Urinary bladder (tissue), 4 donors: ENCODE results near the gene NR1H3. TPM values are rescaled to one million over a fixed set of nuclear protein-coding genes. Genes with fewer than 3 reads are reported as not detected.

Source experiments
- DNase-seq: peaks from one replicate; pipeline ENCODE4 v3.0.0-alpha.2; 2015; ENCODE audit errors: extremely low spot score
- H3K27ac ChIP-seq: one replicate; pipeline ENCODE4 v1.5.1; 2013; ENCODE audit warnings: low read depth, mild to moderate bottlenecking, moderate library complexity
- H3K36me3 ChIP-seq: one replicate; pipeline ENCODE4 v1.6.1; 2013; ENCODE audit warnings: mild to moderate bottlenecking, moderate library complexity; ENCODE audit not compliant: insufficient read depth
- H3K4me1 ChIP-seq: one replicate; pipeline ENCODE4 v1.6.1; 2013; ENCODE audit warnings: mild to moderate bottlenecking, moderate library complexity; ENCODE audit not compliant: insufficient read depth
- H3K4me3 ChIP-seq: one replicate; pipeline ENCODE4 v1.5.1; 2013; ENCODE audit warnings: low read depth, low read length
- WGBS: extraction: QIAGEN DNeasy Blood & Tissue Kit; methylation state at CpG from one replicate; pipeline ENCODE4 v1.1.7; 2013; 5-methylcytosine and 5-hydroxymethylcytosine counted together
- polyA plus RNA-seq: library from polyadenylated mRNA; stranded (reverse); fragments of 200-250 nt; gene quantifications from one replicate; pipeline ENCODE4 v1.2.3, GENCODE V29; 2013
- total RNA-seq: library from RNA; depleted of rRNA; stranded (reverse); fragments of >200 nt; gene quantifications from one replicate; pipeline ENCODE4 v1.2.3, GENCODE V29; 2014
- donor health status: healthy with polysubstance abuse.
- donor health status: healthy.

NR1H3 gene
- total and polyA plus RNA-seq, 2 donors: 16.8 to 43.3 TPM

- peaks cover 2% of the 10 kb centered on the region for H3K4me1 ChIP-seq
- DNase-seq: no peak
- WGBS: 53% methylated on average over 3 of the region's 3 CpGs
Measured at GRCh38 chr11:47249378-47249715, 8.4 kb upstream of the NR1H3 start.

GRCh38 chr11:47251751-47252150 lies 6.0 kb upstream of the NR1H3 start:
- H3K27ac ChIP-seq: no peak overlapping the region
- H3K36me3 ChIP-seq: peaks cover 1% of the 10 kb centered on the region
- 58% methylated on average over 3 of the region's 3 CpGs for WGBS
- H3K4me1 ChIP-seq: peaks cover 2% of the 10 kb centered on the region
- no peak overlapping the region for H3K4me3 ChIP-seq
- no peak for DNase-seq

More at GRCh38 chr11:47249378-47249715, 8.4 kb upstream of the NR1H3 start:
- H3K27ac ChIP-seq: no peak overlapping the region
- peak overlapping the region; percentile 61 for H3K4me3 ChIP-seq
- H3K36me3 ChIP-seq: peaks cover 1% of the 10 kb centered on the region

- no peaks in the 10 kb centered on the region for H3K4me1 ChIP-seq
- peak overlapping the region; percentile 93 for H3K27ac ChIP-seq
- H3K4me3 ChIP-seq: no peak overlapping the region
- DNase-seq: no peak
- 84% methylated on average over 2 of the region's 2 CpGs for WGBS
- no peaks in the 10 kb centered on the region for H3K36me3 ChIP-seq
Measured at GRCh38 chr11:47253660-47254059, 4.1 kb upstream of the NR1H3 start.

- 30% methylated on average over 3 of the region's 3 CpGs for WGBS
- Histone ChIP-seq H3K4me3 (no peak overlapping the region), H3K36me3 (no peaks in the 10 kb centered on the region), H3K4me1 (no peaks in the 10 kb centered on the region), H3K27ac (peak overlapping the region; percentile 93)
- DNase-seq: no peak
Measured at GRCh38 chr11:47254386-47254785, 3.4 kb upstream of the NR1H3 start.

GRCh38 chr11:47256374-47256773 lies 1.4 kb upstream of the NR1H3 start:
- 89% methylated on average over 6 of the region's 6 CpGs for WGBS

GRCh38 chr11:47257177-47257516 lies 649 bp upstream of the NR1H3 start:
- 53% methylated on average over 2 of the region's 2 CpGs for WGBS
- no peak for DNase-seq
- peak overlapping the region; percentile 53 for H3K27ac ChIP-seq
- H3K4me1 ChIP-seq: no peaks in the 10 kb centered on the region
- no peaks in the 10 kb centered on the region for H3K36me3 ChIP-seq
- H3K4me3 ChIP-seq: peak overlapping the region; percentile 39

More at GRCh38 chr11:47256374-47256773, 1.4 kb upstream of the NR1H3 start:
- Histone ChIP-seq H3K4me3 (no peak overlapping the region), H3K4me1 (no peaks in the 10 kb centered on the region), H3K36me3 (no peaks in the 10 kb centered on the region), H3K27ac (no peak overlapping the region)
- DNase-seq: no peak

- Histone ChIP-seq H3K4me1 (no peaks in the 10 kb centered on the region), H3K36me3 (no peaks in the 10 kb centered on the region), H3K27ac (peak overlapping the region; percentile 84), H3K4me3 (peak overlapping the region; percentile 39)
- WGBS: 41% methylated on average over 11 of the region's 11 CpGs
- no peak for DNase-seq
Measured at GRCh38 chr11:47258317-47258902, 614 bp downstream of the NR1H3 start.

GRCh38 chr11:47259232-47259977 lies 1.6 kb downstream of the NR1H3 start:
- WGBS: 49% methylated on average over 10 of the region's 10 CpGs
- no peak overlapping the region for H3K27ac ChIP-seq
- H3K4me3 ChIP-seq: no peak overlapping the region
- no peaks in the 10 kb centered on the region for H3K36me3 ChIP-seq
- no peak for DNase-seq
- no peaks in the 10 kb centered on the region for H3K4me1 ChIP-seq

- WGBS: 90% methylated on average over 19 of the region's 19 CpGs
- no peak for DNase-seq
- no peaks in the 10 kb centered on the region for H3K36me3 ChIP-seq
Measured at GRCh38 chr11:47260366-47260765, 2.6 kb downstream of the NR1H3 start.

GRCh38 chr11:47261291-47261800 lies 3.5 kb downstream of the NR1H3 start:
- Histone ChIP-seq H3K4me1 (no peaks in the 10 kb centered on the region), H3K4me3 (no peak overlapping the region), H3K27ac (no peak overlapping the region), H3K36me3 (no peaks in the 10 kb centered on the region)
- no peak for DNase-seq
- WGBS: 88% methylated on average over 22 of the region's 22 CpGs

More at GRCh38 chr11:47260366-47260765, 2.6 kb downstream of the NR1H3 start:
- H3K27ac ChIP-seq: no peak overlapping the region
- no peaks in the 10 kb centered on the region for H3K4me1 ChIP-seq
- no peak overlapping the region for H3K4me3 ChIP-seq

- WGBS: 77% methylated on average over 6 of the region's 6 CpGs
- Histone ChIP-seq H3K36me3 (no peaks in the 10 kb centered on the region), H3K4me3 (no peak overlapping the region), H3K27ac (no peak overlapping the region), H3K4me1 (no peaks in the 10 kb centered on the region)
- DNase-seq: no peak
Measured at GRCh38 chr11:47264119-47264518, 6.3 kb downstream of the NR1H3 start.

GRCh38 chr11:47264521-47264920 lies 6.7 kb downstream of the NR1H3 start:
- H3K4me1 ChIP-seq: no peaks in the 10 kb centered on the region
- no peak for DNase-seq
- WGBS: 41% methylated on average over 4 of the region's 4 CpGs
- H3K27ac ChIP-seq: no peak overlapping the region
- H3K36me3 ChIP-seq: no peaks in the 10 kb centered on the region
- H3K4me3 ChIP-seq: no peak overlapping the region

- DNase-seq: no peak
- no peaks in the 10 kb centered on the region for H3K36me3 ChIP-seq
- H3K4me1 ChIP-seq: no peaks in the 10 kb centered on the region
- no peak overlapping the region for H3K4me3 ChIP-seq
- no peak overlapping the region for H3K27ac ChIP-seq
- WGBS: 66% methylated on average over 6 of the region's 6 CpGs
Measured at GRCh38 chr11:47267876-47268275, 10.1 kb downstream of the NR1H3 start.

- no peak overlapping the region for H3K4me3 ChIP-seq
- no peaks in the 10 kb centered on the region for H3K36me3 ChIP-seq
- peak overlapping the region; percentile 88 for H3K27ac ChIP-seq
- DNase-seq: no peak
- WGBS: 43% methylated on average over 13 of the region's 13 CpGs
- no peaks in the 10 kb centered on the region for H3K4me1 ChIP-seq
Measured at GRCh38 chr11:47268448-47269001, 10.7 kb downstream of the NR1H3 start.
